Measurements from ENCODE around the gene COQ8B.

DNA sequence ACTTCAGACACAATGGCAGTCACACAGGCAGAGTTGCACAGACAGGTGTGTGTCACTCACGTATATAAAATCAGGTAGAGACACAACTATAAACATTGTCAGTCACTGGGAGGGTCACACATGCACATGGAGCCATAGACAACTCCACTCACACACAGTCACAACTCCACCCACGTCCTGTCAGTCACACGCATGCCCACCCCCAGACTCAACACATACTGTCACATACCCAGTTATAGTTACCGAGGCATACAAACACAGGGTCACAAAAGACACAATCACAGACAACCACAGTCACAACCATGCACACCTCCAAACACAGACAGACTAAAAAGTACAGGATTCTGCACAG lies 27.7 kb downstream of the COQ8B start:
- no peak for TF ChIP-seq EZH2 (IDR thresholded peaks at IDR 0.05; ENCODE audit: borderline replicate concordance, low read length)
- TF ChIP-seq, protein P1, sequence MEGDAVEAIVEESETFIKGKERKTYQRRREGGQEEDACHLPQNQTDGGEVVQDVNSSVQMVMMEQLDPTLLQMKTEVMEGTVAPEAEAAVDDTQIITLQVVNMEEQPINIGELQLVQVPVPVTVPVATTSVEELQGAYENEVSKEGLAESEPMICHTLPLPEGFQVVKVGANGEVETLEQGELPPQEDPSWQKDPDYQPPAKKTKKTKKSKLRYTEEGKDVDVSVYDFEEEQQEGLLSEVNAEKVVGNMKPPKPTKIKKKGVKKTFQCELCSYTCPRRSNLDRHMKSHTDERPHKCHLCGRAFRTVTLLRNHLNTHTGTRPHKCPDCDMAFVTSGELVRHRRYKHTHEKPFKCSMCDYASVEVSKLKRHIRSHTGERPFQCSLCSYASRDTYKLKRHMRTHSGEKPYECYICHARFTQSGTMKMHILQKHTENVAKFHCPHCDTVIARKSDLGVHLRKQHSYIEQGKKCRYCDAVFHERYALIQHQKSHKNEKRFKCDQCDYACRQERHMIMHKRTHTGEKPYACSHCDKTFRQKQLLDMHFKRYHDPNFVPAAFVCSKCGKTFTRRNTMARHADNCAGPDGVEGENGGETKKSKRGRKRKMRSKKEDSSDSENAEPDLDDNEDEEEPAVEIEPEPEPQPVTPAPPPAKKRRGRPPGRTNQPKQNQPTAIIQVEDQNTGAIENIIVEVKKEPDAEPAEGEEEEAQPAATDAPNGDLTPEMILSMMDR (IDR thresholded peaks at IDR 0.05; ENCODE audit: low read length) = no peak

Measured in OCI-LY1 (cell line).